ENCODE measurements around the gene RHOXF1.
"Not testable (repeated sequence)": the region's sequence is repeated elsewhere in the genome, so short reads cannot be mapped to it uniquely, and the experiment has no call there.

The RHOXF1 gene

DNA sequence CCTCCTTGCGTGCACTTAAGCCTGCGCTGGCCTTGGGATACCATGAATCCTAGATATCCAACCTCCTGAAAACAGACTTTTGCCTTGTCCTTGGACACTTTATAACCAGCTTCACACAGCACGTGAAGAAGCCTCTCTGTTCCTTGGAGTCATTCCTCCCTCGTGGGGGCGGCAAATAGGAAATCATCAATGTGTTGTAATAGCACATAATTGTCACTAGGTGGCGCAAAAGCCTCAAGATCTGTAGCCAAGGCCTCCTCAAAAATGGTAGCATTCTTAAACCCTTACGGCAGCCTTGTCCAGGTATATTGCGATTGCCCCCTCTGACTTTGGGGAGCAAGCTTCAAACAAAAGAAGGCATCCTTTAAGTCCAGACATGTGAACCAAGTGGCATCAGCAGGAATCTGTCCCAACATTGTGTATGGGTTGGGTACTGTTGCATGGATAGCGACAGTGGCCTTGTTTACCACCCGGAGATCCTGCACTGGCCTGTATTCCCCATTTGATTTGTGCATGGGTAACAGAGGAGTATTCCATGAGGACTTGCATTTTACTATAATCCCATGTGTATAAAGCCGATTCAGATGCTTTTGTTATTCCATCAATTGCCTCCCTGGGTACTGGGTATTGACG is 30.0 kb downstream of the RHOXF1 start:
- not testable (repeated sequence) for DNase-seq (ENCODE audit: low spot score)

DNA sequence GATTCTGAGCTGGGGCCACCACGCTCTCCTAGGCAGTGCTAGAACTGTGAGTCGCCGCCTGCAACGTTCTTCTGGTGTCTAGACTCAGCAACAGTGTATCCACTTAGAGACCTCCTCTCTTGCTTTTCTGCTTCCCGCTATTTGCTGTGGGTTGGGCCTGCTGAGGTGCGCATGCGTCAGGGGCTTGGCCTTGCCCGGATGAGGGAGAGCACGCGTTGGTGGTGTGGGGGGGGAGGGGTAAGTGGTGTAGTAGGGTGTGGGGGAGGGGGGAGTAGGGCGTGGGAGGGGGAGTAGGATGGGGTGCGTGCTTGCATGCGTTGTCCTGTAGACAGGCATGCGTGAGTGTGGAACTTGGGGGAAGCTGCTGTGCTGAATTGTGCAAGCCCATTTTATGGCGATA is 38.1 kb downstream of the RHOXF1 start, which contains the start of gene RHOXF2B:
Gene RHOXF2B, minus strand, starts transcription at position 101 of the 400 bp plus-strand sequence. CDS start 138 bp downstream, outside the sequence.
- DNase-seq (ENCODE audit: low spot score), result not testable (repeated sequence)

DNA sequence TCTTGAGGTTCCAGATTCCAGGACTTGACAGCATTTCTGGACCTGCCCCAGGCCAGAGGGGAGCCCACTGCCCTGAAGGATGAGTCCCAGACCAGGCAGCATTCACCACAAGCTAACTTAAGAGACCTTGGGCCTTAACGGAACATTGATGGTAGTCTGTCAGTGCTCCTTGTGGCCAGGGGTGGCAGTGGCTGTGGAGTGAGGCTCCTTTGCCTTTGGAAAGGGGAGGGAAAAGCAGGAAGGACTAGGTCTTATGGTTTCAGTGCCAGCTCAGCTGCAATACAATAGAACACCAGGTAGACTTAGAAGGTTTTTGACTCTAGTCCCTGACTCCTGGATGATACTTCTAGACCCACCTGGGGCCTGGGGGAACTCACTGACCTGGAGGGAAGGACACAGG is 49.5 kb downstream of the RHOXF1 start:
- DNase-seq (ENCODE audit: low spot score), result not testable (repeated sequence)

All from pons (tissue), 1 donor.